A172 (cell line): Measurements from ENCODE around the gene ROR1. TPM values are rescaled to one million over a fixed set of nuclear protein-coding genes. Genes with fewer than 3 reads are reported as not detected.

Experiments
- DNase-seq: peaks from one replicate; pipeline ENCODE4 v3.0.0-alpha.2; 2015; ENCODE audit warnings: low spot score
- total RNA-seq: library from RNA; depleted of rRNA; stranded (reverse); fragments of >200 nt; shearing (Covaris generic); gene quantifications from 2 replicates; pipeline ENCODE4 v1.2.3, GENCODE V29; 2014

Gene ROR1
- total RNA-seq, 1 experiment from 2014 or later, result 7.0 TPM

DNA sequence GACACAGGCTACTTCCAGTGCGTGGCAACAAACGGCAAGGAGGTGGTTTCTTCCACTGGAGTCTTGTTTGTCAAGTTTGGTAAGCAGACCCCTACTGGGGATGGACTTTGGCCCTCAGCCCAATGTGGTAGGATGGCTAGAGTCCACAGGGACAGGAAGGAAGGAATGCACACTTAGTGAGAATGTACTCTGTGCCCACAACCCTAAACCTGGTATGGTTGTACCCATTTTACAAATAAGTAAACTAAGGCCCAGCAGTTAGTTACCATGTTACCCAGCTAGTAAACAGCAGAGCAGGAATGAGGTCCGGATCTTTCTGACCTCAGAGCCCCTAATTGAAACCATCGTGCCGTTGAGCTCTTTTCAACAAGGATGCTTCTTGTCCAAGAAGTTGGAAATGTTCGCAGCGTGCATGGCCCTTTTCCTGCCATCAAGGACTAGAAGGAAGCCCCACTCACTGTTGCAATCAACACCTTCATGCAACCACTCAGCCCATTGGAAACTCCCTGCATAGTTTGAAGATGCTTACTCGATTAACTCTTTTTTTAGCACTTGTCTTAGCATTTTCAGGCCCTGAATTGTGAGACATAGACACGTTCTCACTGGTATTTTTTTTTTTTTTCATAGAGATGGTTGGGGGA, 276.2 kb downstream of the ROR1 start:
- no peak for DNase-seq

- DNase-seq, result no peak
Observed at GRCh38 chr1:64050601-64051000, 276.8 kb downstream of the ROR1 start.

DNA sequence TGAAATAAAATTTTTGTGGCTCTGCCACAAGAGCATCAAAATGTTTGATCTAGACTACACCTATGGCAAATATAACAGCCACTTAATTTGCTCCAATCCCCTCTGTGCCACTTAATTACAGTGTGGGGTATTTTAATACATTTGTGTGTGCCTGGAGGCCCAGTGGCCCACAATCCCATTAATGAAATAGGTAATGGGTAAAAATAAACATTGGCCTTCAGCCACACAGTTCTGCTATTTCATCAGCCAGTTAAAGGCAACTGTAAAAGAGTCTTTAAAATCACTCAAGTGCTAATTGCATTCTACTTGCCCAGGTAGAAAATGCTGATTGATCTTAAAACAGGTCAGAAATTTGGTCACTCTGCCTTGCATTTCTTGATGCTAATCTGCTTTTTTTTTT, 278.0 kb downstream of the ROR1 start:
- no peak for DNase-seq

- no peak for DNase-seq
Observed at GRCh38 chr1:64052777-64053176, 279.0 kb downstream of the ROR1 start.

GRCh38 chr1:64055310-64055709, 281.5 kb downstream of the ROR1 start:
- DNase-seq, result no peak

- DNase-seq, result no peak
Observed at GRCh38 chr1:64059556-64059955, 285.7 kb downstream of the ROR1 start.

GRCh38 chr1:64060611-64061302, 286.9 kb downstream of the ROR1 start:
- DNase-seq, result no peak

DNA sequence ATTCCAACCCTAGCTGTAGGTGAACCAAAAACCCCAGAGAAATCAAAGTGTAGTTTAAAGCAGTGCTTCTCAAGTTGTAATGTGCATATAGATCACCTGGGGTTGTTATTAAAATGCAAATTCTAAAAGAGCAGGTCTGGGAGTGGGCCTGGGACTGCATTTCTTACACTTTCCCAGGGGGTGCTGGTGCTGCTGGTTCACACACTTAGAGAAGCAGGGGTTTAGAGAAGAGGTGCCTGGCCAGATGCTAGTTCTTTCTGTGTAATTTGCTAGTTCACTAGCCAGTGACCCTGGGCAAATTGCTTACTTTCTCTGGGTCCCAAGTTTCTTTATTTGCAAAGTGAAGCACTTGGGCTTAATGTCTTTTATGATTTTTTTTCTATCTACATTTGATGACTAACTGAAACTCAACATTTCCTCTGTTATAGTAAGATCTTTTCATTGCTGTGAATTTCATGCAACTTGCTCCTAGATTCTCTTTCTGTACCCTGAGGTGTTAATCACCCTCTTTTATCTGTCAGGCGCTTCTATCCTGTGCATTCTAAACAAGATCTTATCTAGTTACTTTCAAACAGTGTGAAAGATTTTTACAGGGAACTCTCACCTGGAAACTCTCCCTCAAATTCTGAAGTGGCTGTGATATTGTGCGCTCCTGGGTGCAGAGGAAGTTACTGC, 287.8 kb downstream of the ROR1 start:
- DNase-seq, result no peak

DNA sequence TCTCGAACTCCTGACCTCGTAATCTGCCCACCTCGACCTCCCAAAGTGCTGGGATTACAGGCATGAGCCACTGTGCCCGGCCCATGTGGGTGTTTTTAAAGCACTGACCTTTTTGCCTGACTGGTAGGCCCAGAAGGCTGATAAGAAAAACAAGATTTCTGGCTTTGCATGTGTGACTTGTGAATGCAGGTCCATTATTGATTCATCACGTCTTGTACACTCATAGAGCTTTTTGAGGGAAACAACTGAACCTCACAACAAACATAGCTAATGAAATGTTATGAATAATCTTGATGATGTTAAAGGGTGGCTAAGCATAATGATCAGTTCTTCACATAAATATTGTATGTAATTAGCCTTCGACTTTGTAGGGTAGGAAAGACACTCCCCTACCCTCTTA, 288.7 kb downstream of the ROR1 start:
- DNase-seq, result no peak

DNA sequence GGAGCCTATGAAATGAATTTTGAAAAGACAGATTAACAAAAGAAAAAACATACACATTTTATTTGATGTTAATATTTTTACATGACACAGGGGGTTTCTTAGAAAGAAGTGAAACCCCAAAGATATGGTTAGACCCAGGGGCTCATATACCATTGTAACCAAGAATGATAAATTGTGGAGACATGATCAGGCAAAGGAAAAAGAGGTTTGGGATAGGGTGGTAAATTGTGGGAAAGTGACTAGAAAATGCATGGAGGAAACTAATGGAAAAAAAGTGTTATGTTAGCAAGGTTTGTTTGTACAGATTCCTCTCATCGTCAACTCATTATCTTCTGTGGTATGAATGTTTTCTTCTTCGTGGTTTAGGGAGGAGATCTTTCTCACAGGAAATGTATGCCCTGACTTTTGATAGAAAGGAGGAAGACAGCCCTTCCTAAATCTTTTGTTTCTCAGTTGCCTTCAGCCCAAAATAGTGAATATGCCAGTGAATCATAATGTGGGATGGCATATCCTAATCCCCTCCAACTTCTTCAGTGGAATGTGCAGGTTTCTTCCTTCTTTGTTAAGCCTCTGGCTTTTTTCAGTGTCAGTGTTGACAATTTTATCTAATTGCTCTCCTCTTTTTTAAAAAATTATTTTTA, 289.2 kb downstream of the ROR1 start:
- no peak for DNase-seq

GRCh38 chr1:64065571-64065970, 291.8 kb downstream of the ROR1 start:
- no peak for DNase-seq

- DNase-seq, result peak; percentile 23
Observed at GRCh38 chr1:64072089-64072793, 298.4 kb downstream of the ROR1 start.

GRCh38 chr1:64073705-64074104, 299.9 kb downstream of the ROR1 start:
- DNase-seq, result no peak

GRCh38 chr1:64074767-64075166, 300.9 kb downstream of the ROR1 start:
- no peak for DNase-seq

DNA sequence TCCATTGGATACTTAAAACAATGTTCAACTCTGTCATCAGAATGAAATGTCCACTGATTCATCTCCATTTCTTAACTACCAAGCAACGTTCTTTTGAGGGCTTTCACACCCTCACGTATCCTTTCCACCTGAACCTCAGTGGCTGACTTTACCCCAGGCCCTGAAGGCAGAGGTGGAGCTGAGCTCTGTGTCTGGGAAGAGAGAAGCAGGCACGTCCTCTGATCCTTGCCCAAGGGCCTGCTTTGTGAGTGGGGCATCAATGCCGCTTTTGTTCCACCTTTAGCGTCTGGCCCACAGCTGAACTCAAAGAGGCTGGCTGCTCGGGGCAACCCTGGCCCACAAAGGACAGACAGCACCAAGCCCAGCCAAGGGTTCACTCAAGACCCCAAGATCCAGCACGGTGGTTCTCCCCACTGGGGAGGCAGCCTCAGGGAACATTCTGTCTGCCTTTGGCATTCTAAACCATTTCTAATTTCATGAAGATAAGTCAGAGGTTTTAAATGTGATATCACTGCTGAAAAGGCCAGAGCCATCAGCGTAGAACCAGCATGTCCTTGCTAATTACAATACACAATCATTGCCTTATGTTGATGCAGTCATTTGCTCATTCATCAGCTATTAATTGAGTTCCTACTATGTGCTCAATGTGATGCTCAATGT, 303.6 kb downstream of the ROR1 start:
- DNase-seq, result no peak

- peak; percentile 29 for DNase-seq
Observed at GRCh38 chr1:64080941-64081562, 307.2 kb downstream of the ROR1 start.

DNA sequence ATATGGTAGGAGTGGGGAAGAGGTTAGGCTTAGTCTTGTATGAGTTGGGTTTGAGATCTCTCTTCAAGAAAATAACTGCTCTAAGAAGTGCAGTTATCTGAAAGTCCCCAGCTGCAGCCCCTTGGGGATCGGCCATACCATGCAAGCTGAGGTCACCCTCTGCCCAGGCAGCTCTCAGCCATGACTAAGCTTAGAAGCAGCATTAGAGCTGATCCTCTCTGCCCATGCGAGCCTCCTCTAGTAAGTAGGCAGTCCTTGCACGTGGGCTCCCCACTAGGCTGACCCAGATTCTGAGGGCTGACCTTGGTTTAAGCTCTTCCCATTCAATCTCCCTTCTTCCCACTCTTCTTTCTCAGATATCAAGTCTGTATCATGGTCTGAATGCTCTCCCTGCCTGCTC, 308.6 kb downstream of the ROR1 start:
- peak; percentile 65 for DNase-seq

GRCh38 chr1:64084451-64084850, 310.6 kb downstream of the ROR1 start:
- no peak for DNase-seq

- DNase-seq, result peak; percentile 66
Observed at GRCh38 chr1:64087768-64088167, 314.0 kb downstream of the ROR1 start.

GRCh38 chr1:64090436-64090835, 316.6 kb downstream of the ROR1 start:
- DNase-seq, result no peak

DNA sequence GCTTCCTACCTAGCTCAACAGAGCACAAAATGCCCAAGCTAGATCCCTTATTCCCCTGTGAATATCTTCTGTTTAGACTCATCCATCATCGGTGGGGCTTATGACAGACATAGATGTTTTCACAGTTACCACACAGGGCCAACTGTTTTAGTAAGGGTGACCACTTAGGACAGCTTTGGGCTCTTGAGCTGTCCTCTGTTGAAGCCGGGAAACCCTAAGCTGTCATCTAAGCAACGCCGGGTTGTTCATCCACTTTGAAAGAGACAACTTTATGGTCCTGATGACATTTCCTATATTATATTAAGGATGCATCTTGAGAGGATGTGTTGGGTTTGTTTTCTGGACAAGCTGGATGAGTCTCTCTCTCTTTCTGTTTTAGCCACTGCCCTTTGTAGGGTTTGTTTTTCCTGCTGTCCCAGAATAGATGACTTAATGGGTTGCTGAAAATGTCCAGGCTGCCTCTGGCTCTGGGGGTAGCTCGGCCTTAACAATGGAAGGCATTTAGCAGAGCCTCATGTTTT, 319.1 kb downstream of the ROR1 start:
- DNase-seq, result no peak
